Karpas-422 (cell line): ENCODE results near the gene SEL1L3. TPM values are rescaled to one million over a fixed set of nuclear protein-coding genes. Genes with fewer than 3 reads are reported as not detected.

ENCODE experiments used
- DNase-seq: peaks from one replicate; pipeline ENCODE4 v3.0.0-alpha.2; 2015
- H2AFZ ChIP-seq: fragments of 200-600 bp; sonication (generic); 2 replicates; pipeline ENCODE4 v1.6.1; 2014; ENCODE audit warnings: antibody characterized with exemption, low read length, mixed read lengths
- H3K27ac ChIP-seq: fragments of 200-600 bp; sonication (generic); 2 replicates; pipeline ENCODE4 v1.5.1; 2014; ENCODE audit warnings: mild to moderate bottlenecking, low read length, moderate library complexity
- H3K27me3 ChIP-seq: fragments of 200-600 bp; sonication (generic); 2 replicates; pipeline ENCODE4 v1.6.1; 2014; ENCODE audit warnings: low read length, mixed read lengths
- H3K36me3 ChIP-seq: fragments of 200-600 bp; sonication (generic); 2 replicates; pipeline ENCODE4 v1.6.1; 2014; ENCODE audit warnings: low read length, mixed read lengths; ENCODE audit not compliant: insufficient read depth
- H3K4me1 ChIP-seq: fragments of 200-600 bp; sonication (generic); 2 replicates; pipeline ENCODE4 v1.6.1; 2014; ENCODE audit warnings: mild to moderate bottlenecking, low read length, mixed read lengths
- H3K4me2 ChIP-seq: fragments of 200-600 bp; sonication (generic); 2 replicates; pipeline ENCODE4 v1.6.1; 2014; ENCODE audit warnings: low read length, low read depth, mild to moderate bottlenecking; ENCODE audit not compliant: poor library complexity, severe bottlenecking
- H3K4me3 ChIP-seq: fragments of 200-600 bp; sonication (generic); 2 replicates; pipeline ENCODE4 v1.5.1; 2014; ENCODE audit warnings: mild to moderate bottlenecking, antibody characterized with exemption, low read length, mixed read lengths
- H3K79me2 ChIP-seq: fragments of 200-600 bp; sonication (generic); 2 replicates; pipeline ENCODE4 v1.6.1; 2014; ENCODE audit warnings: mild to moderate bottlenecking, low read length, mixed read lengths
- H3K9ac ChIP-seq: fragments of 200-600 bp; sonication (generic); 2 replicates; pipeline ENCODE4 v1.6.0; 2014; ENCODE audit warnings: low read length
- H3K9me2 ChIP-seq: fragments of 200-600 bp; sonication (generic), shearing (Covaris generic); replicated peaks from 2 replicates; pipeline ENCODE4 v1.6.0; 2014; ENCODE audit warnings: mild to moderate bottlenecking, low read length, moderate library complexity; ENCODE audit not compliant: insufficient read depth
- H3K9me3 ChIP-seq: fragments of 300-700, 200-600 bp; sonication (generic); 2 replicates; pipeline ENCODE4 v1.6.1; 2014; ENCODE audit warnings: low read length, mixed read lengths
- H4K20me1 ChIP-seq: fragments of 200-600 bp; sonication (generic); 2 replicates; pipeline ENCODE4 v1.6.1; 2014; ENCODE audit warnings: mild to moderate bottlenecking, antibody characterized with exemption, low read length, low read depth; ENCODE audit not compliant: insufficient read depth
- total RNA-seq: library from RNA; depleted of rRNA; stranded (reverse); fragments of >200 nt; shearing (Covaris generic); gene quantifications from 2 replicates; pipeline ENCODE4 v1.2.3, GENCODE V29; 2014; ENCODE audit warnings: low replicate concordance

SEL1L3 gene
- total RNA-seq, 1 experiment from 2014 or later: 271 TPM

GRCh38 chr4:25783126-25783525 is 79.7 kb downstream of the SEL1L3 start:
- no peaks in the 10 kb centered on the region for H3K27me3 ChIP-seq
- H3K27ac ChIP-seq: no peak overlapping the region
- no peak overlapping the region for H3K4me2 ChIP-seq
- peaks cover 19% of the 10 kb centered on the region for H3K4me1 ChIP-seq
- H2AFZ ChIP-seq: no peak overlapping the region
- H4K20me1 ChIP-seq: no peaks in the 10 kb centered on the region
- H3K36me3 ChIP-seq: peaks cover 90% of the 10 kb centered on the region
- H3K9me2 ChIP-seq: no peaks in the 10 kb centered on the region
- H3K9ac ChIP-seq: no peak overlapping the region
- DNase-seq: no peak
- 0 out of 2 replicates have a peak, but pooled peaks cover 9% of the 10 kb centered on the region for H3K79me2 ChIP-seq
- H3K4me3 ChIP-seq: no peak overlapping the region
- no peaks in the 10 kb centered on the region for H3K9me3 ChIP-seq

GRCh38 chr4:25782482-25782881 is 80.3 kb downstream of the SEL1L3 start:
- DNase-seq: no peak
- 0 out of 2 replicates have a peak, but pooled peaks cover 9% of the 10 kb centered on the region for H3K79me2 ChIP-seq
- no peak overlapping the region for H3K4me3 ChIP-seq
- no peak overlapping the region for H2AFZ ChIP-seq
- no peaks in the 10 kb centered on the region for H3K27me3 ChIP-seq
- no peaks in the 10 kb centered on the region for H3K9me3 ChIP-seq
- H3K9me2 ChIP-seq: no peaks in the 10 kb centered on the region
- peaks cover 90% of the 10 kb centered on the region for H3K36me3 ChIP-seq
- no peaks in the 10 kb centered on the region for H4K20me1 ChIP-seq
- H3K4me1 ChIP-seq: peaks cover 13% of the 10 kb centered on the region
- no peak overlapping the region for H3K4me2 ChIP-seq
- no peak overlapping the region for H3K9ac ChIP-seq
- no peak overlapping the region for H3K27ac ChIP-seq

GRCh38 chr4:25779021-25779420 is 83.8 kb downstream of the SEL1L3 start:
- no peak overlapping the region for H3K4me2 ChIP-seq

DNA sequence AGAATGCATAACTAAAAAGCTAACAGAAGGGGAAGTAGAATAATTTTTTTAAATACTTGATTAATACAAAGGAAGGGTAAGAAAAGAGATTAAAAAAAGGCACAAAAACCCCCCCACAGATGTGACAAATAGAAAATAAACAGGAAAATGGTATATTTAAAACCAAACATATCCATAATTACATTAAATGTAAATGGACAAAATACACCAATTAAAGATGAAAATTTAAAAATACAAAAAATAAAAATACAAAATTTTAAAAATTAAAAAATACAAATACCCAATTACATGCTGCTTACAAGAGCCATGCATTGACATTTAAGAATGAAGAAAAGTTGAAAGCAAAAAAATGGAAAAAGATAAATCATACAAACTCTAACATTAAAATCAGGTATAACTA is 86.0 kb downstream of the SEL1L3 start:
- Histone ChIP-seq H3K4me3 (no peak overlapping the region), H3K9me3 (no peaks in the 10 kb centered on the region), H3K9me2 (no peaks in the 10 kb centered on the region), H3K36me3 (peaks cover 82% of the 10 kb centered on the region), H3K27me3 (no peaks in the 10 kb centered on the region), H3K4me1 (peaks cover 6% of the 10 kb centered on the region), H3K9ac (no peak overlapping the region), H3K79me2 (peaks cover 20% of the 10 kb centered on the region), H3K4me2 (no peak overlapping the region), H2AFZ (no peak overlapping the region), H4K20me1 (no peaks in the 10 kb centered on the region), H3K27ac (no peak overlapping the region)
- no peak for DNase-seq

More at GRCh38 chr4:25779021-25779420, 83.8 kb downstream of the SEL1L3 start:
- peaks cover 91% of the 10 kb centered on the region for H3K36me3 ChIP-seq
- H3K4me3 ChIP-seq: no peak overlapping the region
- H3K9me2 ChIP-seq: no peaks in the 10 kb centered on the region
- no peak overlapping the region for H2AFZ ChIP-seq
- no peak for DNase-seq
- no peaks in the 10 kb centered on the region for H3K27me3 ChIP-seq
- H4K20me1 ChIP-seq: no peaks in the 10 kb centered on the region
- H3K79me2 ChIP-seq: peaks cover 19% of the 10 kb centered on the region
- H3K27ac ChIP-seq: no peak overlapping the region
- H3K9ac ChIP-seq: no peak overlapping the region
- H3K4me1 ChIP-seq: no peaks in the 10 kb centered on the region
- H3K9me3 ChIP-seq: no peaks in the 10 kb centered on the region

GRCh38 chr4:25775166-25775565 is 87.6 kb downstream of the SEL1L3 start:
- Histone ChIP-seq H3K36me3 (peaks cover 83% of the 10 kb centered on the region), H3K4me1 (peaks cover 20% of the 10 kb centered on the region), H2AFZ (no peak overlapping the region), H3K9me2 (no peaks in the 10 kb centered on the region), H3K9ac (no peak overlapping the region), H3K79me2 (peaks cover 21% of the 10 kb centered on the region), H3K4me2 (no peak overlapping the region), H3K4me3 (no peak overlapping the region), H3K27ac (no peak overlapping the region), H3K9me3 (no peaks in the 10 kb centered on the region), H4K20me1 (no peaks in the 10 kb centered on the region), H3K27me3 (no peaks in the 10 kb centered on the region)
- DNase-seq: no peak

DNA sequence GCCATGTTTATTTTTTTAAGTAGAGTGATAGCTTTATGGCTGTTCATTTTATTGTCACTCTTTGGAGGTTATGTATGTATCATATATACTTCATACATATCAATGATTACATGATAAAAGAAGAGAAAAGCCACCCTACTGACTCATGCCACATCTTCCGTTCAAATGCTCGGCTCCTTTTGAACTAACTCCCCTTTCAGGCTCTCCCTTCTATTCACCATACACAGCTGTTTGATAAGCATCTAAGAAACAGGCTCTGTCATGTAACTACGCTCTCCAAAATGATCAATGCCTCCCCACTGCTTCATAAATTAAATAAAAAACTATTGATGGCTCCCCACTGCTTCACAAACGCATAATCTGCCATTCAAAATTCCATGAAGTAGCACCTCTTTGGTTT is 89.4 kb downstream of the SEL1L3 start:
- no peaks in the 10 kb centered on the region for H3K9me3 ChIP-seq
- H3K9ac ChIP-seq: no peak overlapping the region
- H3K9me2 ChIP-seq: no peaks in the 10 kb centered on the region
- H3K27me3 ChIP-seq: no peaks in the 10 kb centered on the region
- no peaks in the 10 kb centered on the region for H4K20me1 ChIP-seq
- H3K4me2 ChIP-seq: no peak overlapping the region
- H2AFZ ChIP-seq: no peak overlapping the region
- H3K36me3 ChIP-seq: peaks cover 70% of the 10 kb centered on the region
- peaks cover 16% of the 10 kb centered on the region for H3K79me2 ChIP-seq
- H3K4me3 ChIP-seq: no peak overlapping the region
- no peak overlapping the region for H3K27ac ChIP-seq
- DNase-seq: no peak
- H3K4me1 ChIP-seq: peaks cover 38% of the 10 kb centered on the region

GRCh38 chr4:25771672-25772071 is 91.1 kb downstream of the SEL1L3 start:
- DNase-seq: no peak
- Histone ChIP-seq H3K9me3 (no peaks in the 10 kb centered on the region), H3K9ac (no peak overlapping the region), H3K27ac (peak overlapping the region; percentile 38; the same call in 1 of the 2 replicates), H2AFZ (no peak overlapping the region), H3K9me2 (no peaks in the 10 kb centered on the region), H3K4me3 (no peak overlapping the region), H3K27me3 (no peaks in the 10 kb centered on the region), H3K4me2 (no peak overlapping the region), H3K4me1 (peaks cover 42% of the 10 kb centered on the region), H3K79me2 (peaks cover 16% of the 10 kb centered on the region), H4K20me1 (no peaks in the 10 kb centered on the region), H3K36me3 (peaks cover 69% of the 10 kb centered on the region)

- H4K20me1 ChIP-seq: no peaks in the 10 kb centered on the region
- H3K4me1 ChIP-seq: peaks cover 42% of the 10 kb centered on the region
- DNase-seq: no peak
- H3K9ac ChIP-seq: no peak overlapping the region
- no peaks in the 10 kb centered on the region for H3K9me2 ChIP-seq
- H3K36me3 ChIP-seq: peaks cover 69% of the 10 kb centered on the region
- H3K4me2 ChIP-seq: no peak overlapping the region
- H3K27me3 ChIP-seq: no peaks in the 10 kb centered on the region
- no peak overlapping the region for H3K4me3 ChIP-seq
- H3K27ac ChIP-seq: peak overlapping the region; percentile 38; the same call in 1 of the 2 replicates
- H2AFZ ChIP-seq: no peak overlapping the region
- H3K9me3 ChIP-seq: no peaks in the 10 kb centered on the region
- H3K79me2 ChIP-seq: peaks cover 11% of the 10 kb centered on the region
Measured at GRCh38 chr4:25770847-25771246, 91.9 kb downstream of the SEL1L3 start.
